Esophagus muscularis mucosa (tissue), 4 donors: Measurements from ENCODE around the gene NFIB. TPM values are rescaled to one million over a fixed set of nuclear protein-coding genes. Genes with fewer than 3 reads are reported as not detected.

ENCODE experiments used
- DNase-seq: peaks from one replicate; pipeline ENCODE4 v3.0.0-alpha.2; 2017; ENCODE audit errors: extremely low spot score
- H3K27ac ChIP-seq, 4 donors: fragments of 200-600 bp; sonication (generic); replicated peaks in 1 of 4; 1 replicate in 3 of 4; 2 replicates in 1 of 4; pipeline ENCODE4 v1.5.1; 2016 to 2019; ENCODE audit warnings: mild to moderate bottlenecking in 1 of 4
- H3K27me3 ChIP-seq, 4 donors: fragments of 200-600 bp; sonication (generic); one replicate each; pipeline versions ENCODE4 v1.5.1 to v1.6.0; 2016 to 2019
- H3K36me3 ChIP-seq, 4 donors: fragments of 200-600 bp; sonication (generic); one replicate each; pipeline ENCODE4 v1.5.1; 2016 to 2019
- H3K4me1 ChIP-seq, 4 donors: fragments of 200-600 bp; sonication (generic); one replicate each; pipeline ENCODE4 v1.5.1; 2016 to 2019
- H3K4me3 ChIP-seq, 4 donors: fragments of 200-600 bp; sonication (generic); 1 replicate in 2 of 4; 2 replicates in 2 of 4; pipeline ENCODE4 v1.5.1; 2016 to 2019; ENCODE audit warnings: mild to moderate bottlenecking in 4 of 4, moderate library complexity in 1 of 4
- H3K9me3 ChIP-seq, 4 donors: fragments of 200-600 bp; sonication (generic); 1 replicate in 3 of 4; 2 replicates in 1 of 4; pipeline ENCODE4 v1.5.1; 2016 to 2019
- EP300 ChIP-seq: sonication (generic); formaldehyde crosslinking; IDR thresholded peaks from one replicate; pipeline ENCODE4 v1.6.1; 2017; ENCODE audit warnings: antibody characterized with exemption
- POLR2A ChIP-seq: fragments of 450-650 bp; IDR thresholded peaks from one replicate; pipeline ENCODE4 v1.6.1; 2017; ENCODE audit warnings: antibody characterized with exemption, moderate library complexity, mild to moderate bottlenecking, low read depth
- POLR2AphosphoS5 ChIP-seq, 2 donors: sonication (generic); formaldehyde crosslinking; IDR thresholded peaks; one replicate each; pipeline ENCODE4 v1.6.1; 2017; ENCODE audit warnings: antibody characterized with exemption in 2 of 2
- WGBS: methylation state at CpG from one replicate; pipeline ENCODE4 v1.1.5; 2018; 5-methylcytosine and 5-hydroxymethylcytosine counted together
- intact Hi-C: fragments of 100-400 bp; cut with DNase I; formaldehyde crosslinking; loops from one replicate; pipeline ENCODE4 v1.15.1; 2023
- total RNA-seq, 4 donors: library from RNA; depleted of rRNA; stranded (reverse); fragments of >200 nt; gene quantifications; one replicate each; pipeline versions ENCODE4 v1.1.0 to v1.2.1, GENCODE V29; 2016
- TF ChIP-seq, protein P1 (sequence below), 3 experiments: fragments of 200-600 bp in 2 of 3; fragments of 450-650 bp in 1 of 3; sonication (generic) in 2 of 3; IDR thresholded peaks; one replicate each; pipeline ENCODE4 v1.5.1; 2017 to 2019; ENCODE audit warnings: antibody characterized with exemption in 3 of 3, mild to moderate bottlenecking in 2 of 3, moderate library complexity in 1 of 3

NFIB gene
- total RNA-seq, 4 donors from 2014 or later: 38.1 to 64.4 (median 55.8) TPM

DNA sequence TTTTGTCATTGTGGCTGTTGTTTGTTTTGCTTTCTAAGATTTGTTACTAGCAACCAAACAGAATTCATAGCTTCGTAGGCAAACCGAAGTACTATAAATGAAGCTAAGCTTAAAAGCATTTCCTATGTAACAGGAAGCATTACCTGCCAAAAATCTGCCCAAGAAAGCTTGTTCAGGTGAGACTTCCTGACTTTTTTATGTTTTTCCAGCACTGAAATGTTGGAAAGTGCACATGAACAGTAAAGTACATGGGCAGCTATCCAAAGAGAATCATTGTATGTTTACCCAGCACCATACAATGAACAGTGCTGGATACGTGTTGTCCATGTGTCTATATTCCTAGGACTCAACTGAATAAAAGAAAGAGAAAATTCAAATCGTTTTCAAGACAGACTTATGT is 247.1 kb downstream of the NFIB start:
- no peak overlapping the region for H3K4me3 ChIP-seq
- no peaks in the 10 kb centered on the region for H3K27me3 ChIP-seq
- H3K9me3 ChIP-seq: no peaks in the 10 kb centered on the region
- no peak for DNase-seq
- intact Hi-C loops: no loop called here
- H3K36me3 ChIP-seq: no peaks in the 10 kb centered on the region
- H3K4me1 ChIP-seq: peaks cover 0 to 4% (median 1%) of the 10 kb centered on the region in 4 donors
- WGBS: 89% methylated on average over 4 of the region's 4 CpGs
- H3K27ac ChIP-seq: no peak overlapping the region
- TF ChIP-seq POLR2A (no peak), POLR2AphosphoS5 (IDR thresholded peaks at IDR 0.05) (no peak), EP300 (no peak)
- TF ChIP-seq, protein P1, sequence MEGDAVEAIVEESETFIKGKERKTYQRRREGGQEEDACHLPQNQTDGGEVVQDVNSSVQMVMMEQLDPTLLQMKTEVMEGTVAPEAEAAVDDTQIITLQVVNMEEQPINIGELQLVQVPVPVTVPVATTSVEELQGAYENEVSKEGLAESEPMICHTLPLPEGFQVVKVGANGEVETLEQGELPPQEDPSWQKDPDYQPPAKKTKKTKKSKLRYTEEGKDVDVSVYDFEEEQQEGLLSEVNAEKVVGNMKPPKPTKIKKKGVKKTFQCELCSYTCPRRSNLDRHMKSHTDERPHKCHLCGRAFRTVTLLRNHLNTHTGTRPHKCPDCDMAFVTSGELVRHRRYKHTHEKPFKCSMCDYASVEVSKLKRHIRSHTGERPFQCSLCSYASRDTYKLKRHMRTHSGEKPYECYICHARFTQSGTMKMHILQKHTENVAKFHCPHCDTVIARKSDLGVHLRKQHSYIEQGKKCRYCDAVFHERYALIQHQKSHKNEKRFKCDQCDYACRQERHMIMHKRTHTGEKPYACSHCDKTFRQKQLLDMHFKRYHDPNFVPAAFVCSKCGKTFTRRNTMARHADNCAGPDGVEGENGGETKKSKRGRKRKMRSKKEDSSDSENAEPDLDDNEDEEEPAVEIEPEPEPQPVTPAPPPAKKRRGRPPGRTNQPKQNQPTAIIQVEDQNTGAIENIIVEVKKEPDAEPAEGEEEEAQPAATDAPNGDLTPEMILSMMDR (IDR thresholded peaks at IDR 0.05): no peak

DNA sequence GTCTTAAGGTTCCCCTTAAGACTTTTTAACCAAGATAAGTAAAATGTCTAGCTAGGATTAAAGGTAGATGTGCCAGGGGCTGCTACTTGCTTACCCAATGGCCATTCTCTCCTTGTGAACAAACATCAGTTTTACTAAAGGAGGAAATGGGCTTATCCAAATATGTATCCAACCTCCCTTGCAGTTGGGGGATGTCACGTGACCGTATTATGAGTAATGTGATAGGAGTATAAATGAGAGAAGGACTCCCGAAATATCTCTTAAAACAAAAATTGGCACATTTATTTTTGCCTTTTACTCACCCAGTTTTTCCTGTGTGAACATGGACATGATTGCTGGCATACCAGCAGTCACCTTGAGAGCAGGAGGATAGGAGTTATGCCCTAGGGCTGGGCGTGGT is 247.9 kb downstream of the NFIB start:
- H3K27me3 ChIP-seq: no peaks in the 10 kb centered on the region
- 98% methylated on average over 4 of the region's 4 CpGs for WGBS
- no peak for DNase-seq
- no peak overlapping the region for H3K27ac ChIP-seq
- TF ChIP-seq POLR2A (no peak), EP300 (no peak), POLR2AphosphoS5 (IDR thresholded peaks at IDR 0.05) (no peak)
- TF ChIP-seq, protein P1 (IDR thresholded peaks at IDR 0.05): no peak
- no peaks in the 10 kb centered on the region for H3K36me3 ChIP-seq
- no peak overlapping the region for H3K4me3 ChIP-seq
- H3K4me1 ChIP-seq: peaks cover 0 to 4% (median 1%) of the 10 kb centered on the region in 4 donors
- no peaks in the 10 kb centered on the region for H3K9me3 ChIP-seq
- intact Hi-C loops: no loop called here

DNA sequence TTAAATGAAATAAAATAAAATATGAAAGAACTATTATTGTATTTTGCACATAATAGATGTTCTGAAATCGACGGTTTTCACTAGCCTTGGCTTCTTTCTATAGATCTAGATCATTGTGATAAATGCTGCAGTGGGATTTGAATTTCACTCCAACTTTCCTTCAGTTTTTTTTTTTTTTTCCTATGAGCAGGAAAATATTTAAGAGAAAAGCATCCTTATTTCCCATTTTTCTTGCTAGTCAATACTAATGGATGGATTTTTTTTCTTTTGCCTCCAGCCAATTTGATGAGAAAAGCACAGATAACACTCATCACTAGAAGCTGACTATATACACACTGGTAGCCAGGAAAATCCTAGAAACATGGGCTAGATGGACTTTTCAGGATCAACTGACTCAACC is 249.0 kb downstream of the NFIB start:
- WGBS: 93% methylated on average over 2 of the region's 2 CpGs
- no peak for DNase-seq
- H3K9me3 ChIP-seq: no peaks in the 10 kb centered on the region
- H3K36me3 ChIP-seq: no peaks in the 10 kb centered on the region
- H3K4me3 ChIP-seq: no peak overlapping the region
- TF ChIP-seq, protein P1 (IDR thresholded peaks at IDR 0.05): no peak
- TF ChIP-seq EP300 (no peak), POLR2AphosphoS5 (IDR thresholded peaks at IDR 0.05) (no peak), POLR2A (no peak)
- H3K27me3 ChIP-seq: no peaks in the 10 kb centered on the region
- no peak overlapping the region for H3K27ac ChIP-seq
- H3K4me1 ChIP-seq: peaks cover 0 to 4% (median 1%) of the 10 kb centered on the region in 4 donors
- intact Hi-C loops: no loop called here

DNA sequence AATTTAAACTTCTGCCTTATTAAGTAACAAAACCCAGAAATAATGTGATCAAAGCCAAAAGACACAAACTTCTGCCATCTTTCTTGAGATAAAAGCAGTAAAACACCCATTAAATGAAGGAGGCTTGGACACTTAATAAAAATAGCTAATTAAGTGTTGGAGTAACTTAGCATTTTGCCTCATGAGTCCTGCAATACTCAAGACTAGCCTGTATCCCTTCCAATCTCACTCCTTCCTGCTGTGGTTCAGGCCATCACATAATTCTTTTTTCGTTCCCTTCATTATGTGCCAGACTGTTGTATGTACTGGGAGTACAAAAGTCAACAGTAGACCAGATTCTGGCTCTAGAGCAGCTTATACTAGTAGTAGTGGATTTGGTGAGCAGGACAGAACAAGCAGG is 250.2 kb downstream of the NFIB start:
- H3K4me3 ChIP-seq: no peak overlapping the region
- peaks cover 0 to 4% (median 1%) of the 10 kb centered on the region in 4 donors for H3K4me1 ChIP-seq
- no peak overlapping the region for H3K27ac ChIP-seq
- no peaks in the 10 kb centered on the region for H3K36me3 ChIP-seq
- TF ChIP-seq POLR2A (no peak), EP300 (no peak), POLR2AphosphoS5 (IDR thresholded peaks at IDR 0.05) (no peak)
- TF ChIP-seq, protein P1 (IDR thresholded peaks at IDR 0.05): no peak
- H3K9me3 ChIP-seq: no peaks in the 10 kb centered on the region
- H3K27me3 ChIP-seq: no peaks in the 10 kb centered on the region
- no peak for DNase-seq
- WGBS: 74% methylated on average over 1 of the region's 1 CpG
- intact Hi-C loops: no loop called here

DNA sequence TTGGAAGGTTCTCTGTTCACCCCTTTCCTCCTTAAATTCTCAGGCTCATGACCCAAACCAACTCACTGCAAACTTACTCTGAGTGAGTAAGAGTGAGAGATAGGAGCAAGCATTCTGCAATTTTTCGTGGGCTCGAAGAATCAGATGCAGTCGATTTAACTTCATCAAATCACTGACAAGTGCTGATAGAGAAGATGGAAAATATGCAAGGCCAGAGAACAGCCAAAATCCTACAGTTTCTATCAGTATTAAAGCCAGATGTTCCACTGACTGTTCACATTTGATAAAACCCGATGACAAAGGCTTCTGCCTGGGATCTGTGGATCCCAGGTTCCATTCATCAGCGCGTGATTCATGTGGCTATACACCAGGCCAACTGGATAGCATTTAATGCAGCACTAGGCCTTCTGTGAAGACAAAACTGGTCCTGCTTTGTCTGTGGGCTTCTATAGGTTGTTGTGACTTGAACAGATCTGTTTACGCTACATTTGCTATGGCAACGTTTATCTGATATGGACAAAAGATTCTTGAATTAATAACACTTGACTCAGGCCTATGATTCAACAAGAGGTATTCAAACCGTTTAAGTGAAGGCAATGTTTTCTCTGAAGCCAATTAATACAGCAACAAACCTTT is 251.2 kb downstream of the NFIB start:
- H3K27me3 ChIP-seq: no peaks in the 10 kb centered on the region
- intact Hi-C loops: no loop called here
- H3K9me3 ChIP-seq: no peaks in the 10 kb centered on the region
- H3K4me3 ChIP-seq: no peak overlapping the region
- H3K36me3 ChIP-seq: no peaks in the 10 kb centered on the region
- no peak overlapping the region for H3K27ac ChIP-seq
- no peak for DNase-seq
- H3K4me1 ChIP-seq: peaks cover 0 to 4% (median 1%) of the 10 kb centered on the region in 4 donors
- WGBS: 81% methylated on average over 9 of the region's 9 CpGs
- TF ChIP-seq POLR2A (no peak), POLR2AphosphoS5 (IDR thresholded peaks at IDR 0.05) (no peak), EP300 (no peak)
- TF ChIP-seq, protein P1 (IDR thresholded peaks at IDR 0.05): no peak
